GM23338 (cell line): ENCODE results near the gene ABCC10. TPM values are rescaled to one million over a fixed set of nuclear protein-coding genes. Genes with fewer than 3 reads are reported as not detected.

ENCODE experiments used
- ATAC-seq: fragments of 200-7000 bp; cut with Tn5 transposase; 3 replicates; pipeline ENCODE4 v1.9.1; 2020
- DNase-seq: peaks from one replicate; pipeline ENCODE4 v3.0.0-alpha.2; 2015; ENCODE audit warnings: low spot score
- H2AFZ ChIP-seq: fragments of 200-600 bp; sonication (generic); 2 replicates; pipeline ENCODE4 v1.8.0; 2016; ENCODE audit warnings: antibody characterized with exemption, mild to moderate bottlenecking, moderate library complexity
- H3F3A ChIP-seq: fragments of 200-600 bp; sonication (generic); replicated peaks from 2 replicates; pipeline ENCODE4 v1.8.0; 2017; ENCODE audit warnings: antibody characterized with exemption, mixed run types, low read depth
- H3K27ac ChIP-seq: fragments of 200-600 bp; sonication (generic); 2 replicates; pipeline ENCODE4 v1.6.1; 2016; ENCODE audit warnings: low read depth
- H3K27me3 ChIP-seq: fragments of 200-600 bp; sonication (generic); 2 replicates; pipeline ENCODE4 v1.8.0; 2016; ENCODE audit warnings: mild to moderate bottlenecking, mixed run types, moderate library complexity; ENCODE audit not compliant: insufficient read depth
- H3K36me3 ChIP-seq: fragments of 200-600 bp; sonication (generic); 2 replicates; pipeline ENCODE4 v1.8.0; 2016; ENCODE audit warnings: mild to moderate bottlenecking; ENCODE audit not compliant: insufficient read depth
- H3K4me1 ChIP-seq: fragments of 200-600 bp; sonication (generic); 2 replicates; pipeline ENCODE4 v1.8.0; 2016; ENCODE audit warnings: mild to moderate bottlenecking, moderate library complexity; ENCODE audit not compliant: insufficient read depth
- H3K4me2 ChIP-seq: fragments of 200-600 bp; sonication (generic); 2 replicates; pipeline ENCODE4 v1.7.1; 2017; ENCODE audit warnings: mixed run types
- H3K4me3 ChIP-seq: fragments of 200-600 bp; sonication (generic); 2 replicates; pipeline ENCODE4 v1.6.1; 2016; ENCODE audit warnings: mixed run types
- H3K79me2 ChIP-seq: fragments of 200-600 bp; sonication (generic); replicated peaks from 2 replicates; pipeline ENCODE4 v1.8.0; 2017; ENCODE audit warnings: mild to moderate bottlenecking; ENCODE audit not compliant: insufficient read depth
- H3K9me2 ChIP-seq: fragments of 200-600 bp; sonication (generic); 2 replicates; pipeline ENCODE4 v1.8.0; 2017; ENCODE audit not compliant: insufficient read depth
- H4K20me1 ChIP-seq: fragments of 200-600 bp; sonication (generic); replicated peaks from 2 replicates; pipeline ENCODE4 v1.8.0; 2017; ENCODE audit warnings: mild to moderate bottlenecking; ENCODE audit not compliant: insufficient read depth
- H3K27ac Mint-ChIP-seq: 2 replicates; pipeline ENCODE4 v1.8.0; 2020; ENCODE audit warnings: inconsistent platforms, mild to moderate bottlenecking, moderate library complexity, mixed read lengths
- H3K27me3 Mint-ChIP-seq: 3 replicates; pipeline ENCODE4 v1.8.0; 2022; ENCODE audit warnings: low read depth, mild to moderate bottlenecking, moderate library complexity, mixed read lengths, inconsistent platforms; ENCODE audit not compliant: insufficient read depth, poor library complexity
- H3K36me3 Mint-ChIP-seq: 3 replicates; pipeline ENCODE4 v1.8.0; 2021; ENCODE audit warnings: low read depth, mild to moderate bottlenecking, inconsistent platforms, moderate library complexity, mixed read lengths
- H3K4me1 Mint-ChIP-seq: 3 replicates; pipeline ENCODE4 v1.8.0; 2020; ENCODE audit warnings: mild to moderate bottlenecking, inconsistent platforms, mixed read lengths
- H3K4me3 Mint-ChIP-seq: 3 replicates; pipeline ENCODE4 v1.8.0; 2021; ENCODE audit warnings: moderate library complexity, mild to moderate bottlenecking, inconsistent platforms, mixed read lengths
- H3K9me3 Mint-ChIP-seq: 3 replicates; pipeline ENCODE4 v1.8.0; 2020; ENCODE audit warnings: moderate library complexity, mild to moderate bottlenecking, inconsistent platforms, mixed read lengths
- CREB1 ChIP-seq: fragments of 250-450 bp; sonication (Bioruptor Pico); IDR thresholded peaks from 2 replicates; pipeline ENCODE4 v1.5.0; 2020; ENCODE audit warnings: low read depth, mild to moderate bottlenecking, moderate library complexity
- EZH2 ChIP-seq: fragments of 200-600 bp; sonication (generic); IDR thresholded peaks from one replicate; pipeline ENCODE4 v1.8.0; 2017; ENCODE audit warnings: antibody characterized with exemption, mild to moderate bottlenecking, low read depth; ENCODE audit not compliant: unreplicated experiment
- EZH2phosphoT487 ChIP-seq: fragments of 200-600 bp; sonication (generic); IDR thresholded peaks from one replicate; pipeline ENCODE4 v1.8.1; 2018; ENCODE audit warnings: antibody characterized with exemption; ENCODE audit not compliant: unreplicated experiment
- JUNB ChIP-seq: IDR thresholded peaks from one replicate; pipeline ENCODE4 v1.6.1; 2016; ENCODE audit warnings: antibody characterized with exemption; ENCODE audit not compliant: unreplicated experiment
- NANOG ChIP-seq: IDR thresholded peaks from 2 replicates; pipeline ENCODE4 v1.6.1; 2016; ENCODE audit warnings: antibody characterized with exemption, borderline replicate concordance
- POLR2AphosphoS5 ChIP-seq: IDR thresholded peaks from 2 replicates; pipeline ENCODE4 v1.6.1; 2016; ENCODE audit warnings: antibody characterized with exemption, low read depth
- STAT1 ChIP-seq: IDR thresholded peaks from one replicate; pipeline ENCODE4 v1.6.1; 2016; ENCODE audit warnings: antibody characterized with exemption; ENCODE audit not compliant: unreplicated experiment
- ZNF114 ChIP-seq: fragments of 250-450 bp; sonication (Bioruptor Pico); IDR thresholded peaks from 2 replicates; pipeline ENCODE4 v1.5.0; 2020; ENCODE audit warnings: mild to moderate bottlenecking, moderate library complexity
- ZNF331 ChIP-seq: fragments of 250-450 bp; sonication (Bioruptor Pico); IDR thresholded peaks from 2 replicates; pipeline ENCODE4 v1.5.0; 2020; ENCODE audit warnings: low read depth, mild to moderate bottlenecking, moderate library complexity
- polyA plus RNA-seq: library from polyadenylated mRNA; unstranded; fragments of >200 nt; fragmentation: Nextera tagmentation; extraction: Ambion mirVana; gene quantifications from 2 replicates; pipeline ENCODE4 v1.2.1, GENCODE V29; 2016
- total RNA-seq: library from RNA; depleted of rRNA; stranded (reverse); fragments of >200 nt; shearing (Covaris generic); gene quantifications from 2 replicates; pipeline ENCODE4 v1.2.3, GENCODE V29; 2014
- TF ChIP-seq, protein P1 (sequence below), 2 experiments: fragments of 200-600 bp in 1 of 2; sonication (generic) in 1 of 2; conservative IDR thresholded peaks; 2 replicates each; pipeline versions ENCODE4 v1.5.1 to v1.6.1; 2016 to 2017; ENCODE audit warnings: antibody characterized with exemption in 2 of 2, low read depth in 2 of 2, mild to moderate bottlenecking in 2 of 2, moderate library complexity in 1 of 2
- TF ChIP-seq, protein P2 (sequence below): fragments of 250-450 bp; sonication (Bioruptor Pico); IDR thresholded peaks from 2 replicates; pipeline ENCODE4 v1.5.0; 2020; ENCODE audit warnings: mild to moderate bottlenecking, moderate library complexity
- TF ChIP-seq, protein P3 (sequence below): IDR thresholded peaks from one replicate; pipeline ENCODE4 v1.6.1; 2018; ENCODE audit warnings: antibody characterized with exemption; ENCODE audit not compliant: unreplicated experiment
- TF ChIP-seq, protein P4 (sequence below): IDR thresholded peaks from 2 replicates; pipeline ENCODE4 v1.6.1; 2016; ENCODE audit warnings: antibody characterized with exemption

Gene ABCC10
- total and polyA plus RNA-seq, 2 experiments from 2014 or later = 16.9 to 17.5 TPM

DNA sequence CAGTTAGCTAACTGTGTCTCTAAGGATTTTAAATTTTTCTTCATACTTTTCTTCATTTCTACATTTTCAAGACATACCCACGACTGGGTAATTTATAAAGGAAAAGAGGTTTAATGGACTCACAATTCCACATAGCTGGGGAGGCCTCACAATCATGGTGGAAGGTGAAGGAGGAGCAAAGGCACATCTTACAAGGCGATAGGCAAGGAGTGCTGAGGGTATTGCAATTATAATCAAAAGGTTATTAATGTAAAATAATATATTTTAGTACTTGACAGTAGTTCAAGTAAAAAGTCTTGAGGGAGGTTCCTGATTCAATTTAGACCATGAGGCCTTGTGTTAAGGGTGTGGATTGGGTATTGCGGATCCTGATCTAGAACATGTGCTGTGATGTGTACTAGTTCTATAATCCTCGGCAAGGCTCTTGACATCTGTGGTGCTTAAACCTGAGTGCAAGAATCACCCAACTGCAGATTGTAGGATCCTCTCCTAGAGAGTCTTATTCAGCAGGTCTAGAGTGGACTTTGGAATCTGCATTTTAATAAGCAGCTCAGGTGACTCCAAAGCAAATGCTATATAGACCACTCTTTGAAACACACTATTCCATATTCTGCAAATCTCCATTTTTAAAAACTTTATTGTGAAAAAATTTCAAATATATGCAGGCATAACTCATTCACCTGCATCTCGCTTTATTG, 7.2 kb upstream of the ABCC10 start:
- Mint-ChIP-seq H3K4me1 (no peaks in the 10 kb centered on the region), H3K27me3 (peaks cover 4% of the 10 kb centered on the region), H3K27ac (no peak overlapping the region), H3K4me3 (no peak overlapping the region), H3K36me3 (no peaks in the 10 kb centered on the region), H3K9me3 (peaks cover 19% of the 10 kb centered on the region)
- no peak overlapping the region for H3K4me3 ChIP-seq
- no peaks in the 10 kb centered on the region for H3K9me2 ChIP-seq
- no peaks in the 10 kb centered on the region for H3K4me1 ChIP-seq
- H2AFZ ChIP-seq = no peak overlapping the region
- no peak overlapping the region for H3K27ac ChIP-seq
- no peaks in the 10 kb centered on the region for H4K20me1 ChIP-seq
- H3F3A ChIP-seq = no peaks in the 10 kb centered on the region
- no peak for ATAC-seq
- H3K36me3 ChIP-seq = no peaks in the 10 kb centered on the region
- H3K27me3 ChIP-seq = no peaks in the 10 kb centered on the region
- no peak for DNase-seq
- H3K79me2 ChIP-seq = no peaks in the 10 kb centered on the region
- no peak overlapping the region for H3K4me2 ChIP-seq
- no peak for TF ChIP-seq ZNF114 (CRISPR knock-in tag)
- no peak for TF ChIP-seq EZH2phosphoT487
- no peak for TF ChIP-seq ZNF331 (CRISPR knock-in tag)
- TF ChIP-seq, protein P1, sequence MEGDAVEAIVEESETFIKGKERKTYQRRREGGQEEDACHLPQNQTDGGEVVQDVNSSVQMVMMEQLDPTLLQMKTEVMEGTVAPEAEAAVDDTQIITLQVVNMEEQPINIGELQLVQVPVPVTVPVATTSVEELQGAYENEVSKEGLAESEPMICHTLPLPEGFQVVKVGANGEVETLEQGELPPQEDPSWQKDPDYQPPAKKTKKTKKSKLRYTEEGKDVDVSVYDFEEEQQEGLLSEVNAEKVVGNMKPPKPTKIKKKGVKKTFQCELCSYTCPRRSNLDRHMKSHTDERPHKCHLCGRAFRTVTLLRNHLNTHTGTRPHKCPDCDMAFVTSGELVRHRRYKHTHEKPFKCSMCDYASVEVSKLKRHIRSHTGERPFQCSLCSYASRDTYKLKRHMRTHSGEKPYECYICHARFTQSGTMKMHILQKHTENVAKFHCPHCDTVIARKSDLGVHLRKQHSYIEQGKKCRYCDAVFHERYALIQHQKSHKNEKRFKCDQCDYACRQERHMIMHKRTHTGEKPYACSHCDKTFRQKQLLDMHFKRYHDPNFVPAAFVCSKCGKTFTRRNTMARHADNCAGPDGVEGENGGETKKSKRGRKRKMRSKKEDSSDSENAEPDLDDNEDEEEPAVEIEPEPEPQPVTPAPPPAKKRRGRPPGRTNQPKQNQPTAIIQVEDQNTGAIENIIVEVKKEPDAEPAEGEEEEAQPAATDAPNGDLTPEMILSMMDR (conservative IDR thresholded peaks at IDR 0.05; ENCODE audit: low read depth in 2 of 2) = no peak
- TF ChIP-seq, protein P2, sequence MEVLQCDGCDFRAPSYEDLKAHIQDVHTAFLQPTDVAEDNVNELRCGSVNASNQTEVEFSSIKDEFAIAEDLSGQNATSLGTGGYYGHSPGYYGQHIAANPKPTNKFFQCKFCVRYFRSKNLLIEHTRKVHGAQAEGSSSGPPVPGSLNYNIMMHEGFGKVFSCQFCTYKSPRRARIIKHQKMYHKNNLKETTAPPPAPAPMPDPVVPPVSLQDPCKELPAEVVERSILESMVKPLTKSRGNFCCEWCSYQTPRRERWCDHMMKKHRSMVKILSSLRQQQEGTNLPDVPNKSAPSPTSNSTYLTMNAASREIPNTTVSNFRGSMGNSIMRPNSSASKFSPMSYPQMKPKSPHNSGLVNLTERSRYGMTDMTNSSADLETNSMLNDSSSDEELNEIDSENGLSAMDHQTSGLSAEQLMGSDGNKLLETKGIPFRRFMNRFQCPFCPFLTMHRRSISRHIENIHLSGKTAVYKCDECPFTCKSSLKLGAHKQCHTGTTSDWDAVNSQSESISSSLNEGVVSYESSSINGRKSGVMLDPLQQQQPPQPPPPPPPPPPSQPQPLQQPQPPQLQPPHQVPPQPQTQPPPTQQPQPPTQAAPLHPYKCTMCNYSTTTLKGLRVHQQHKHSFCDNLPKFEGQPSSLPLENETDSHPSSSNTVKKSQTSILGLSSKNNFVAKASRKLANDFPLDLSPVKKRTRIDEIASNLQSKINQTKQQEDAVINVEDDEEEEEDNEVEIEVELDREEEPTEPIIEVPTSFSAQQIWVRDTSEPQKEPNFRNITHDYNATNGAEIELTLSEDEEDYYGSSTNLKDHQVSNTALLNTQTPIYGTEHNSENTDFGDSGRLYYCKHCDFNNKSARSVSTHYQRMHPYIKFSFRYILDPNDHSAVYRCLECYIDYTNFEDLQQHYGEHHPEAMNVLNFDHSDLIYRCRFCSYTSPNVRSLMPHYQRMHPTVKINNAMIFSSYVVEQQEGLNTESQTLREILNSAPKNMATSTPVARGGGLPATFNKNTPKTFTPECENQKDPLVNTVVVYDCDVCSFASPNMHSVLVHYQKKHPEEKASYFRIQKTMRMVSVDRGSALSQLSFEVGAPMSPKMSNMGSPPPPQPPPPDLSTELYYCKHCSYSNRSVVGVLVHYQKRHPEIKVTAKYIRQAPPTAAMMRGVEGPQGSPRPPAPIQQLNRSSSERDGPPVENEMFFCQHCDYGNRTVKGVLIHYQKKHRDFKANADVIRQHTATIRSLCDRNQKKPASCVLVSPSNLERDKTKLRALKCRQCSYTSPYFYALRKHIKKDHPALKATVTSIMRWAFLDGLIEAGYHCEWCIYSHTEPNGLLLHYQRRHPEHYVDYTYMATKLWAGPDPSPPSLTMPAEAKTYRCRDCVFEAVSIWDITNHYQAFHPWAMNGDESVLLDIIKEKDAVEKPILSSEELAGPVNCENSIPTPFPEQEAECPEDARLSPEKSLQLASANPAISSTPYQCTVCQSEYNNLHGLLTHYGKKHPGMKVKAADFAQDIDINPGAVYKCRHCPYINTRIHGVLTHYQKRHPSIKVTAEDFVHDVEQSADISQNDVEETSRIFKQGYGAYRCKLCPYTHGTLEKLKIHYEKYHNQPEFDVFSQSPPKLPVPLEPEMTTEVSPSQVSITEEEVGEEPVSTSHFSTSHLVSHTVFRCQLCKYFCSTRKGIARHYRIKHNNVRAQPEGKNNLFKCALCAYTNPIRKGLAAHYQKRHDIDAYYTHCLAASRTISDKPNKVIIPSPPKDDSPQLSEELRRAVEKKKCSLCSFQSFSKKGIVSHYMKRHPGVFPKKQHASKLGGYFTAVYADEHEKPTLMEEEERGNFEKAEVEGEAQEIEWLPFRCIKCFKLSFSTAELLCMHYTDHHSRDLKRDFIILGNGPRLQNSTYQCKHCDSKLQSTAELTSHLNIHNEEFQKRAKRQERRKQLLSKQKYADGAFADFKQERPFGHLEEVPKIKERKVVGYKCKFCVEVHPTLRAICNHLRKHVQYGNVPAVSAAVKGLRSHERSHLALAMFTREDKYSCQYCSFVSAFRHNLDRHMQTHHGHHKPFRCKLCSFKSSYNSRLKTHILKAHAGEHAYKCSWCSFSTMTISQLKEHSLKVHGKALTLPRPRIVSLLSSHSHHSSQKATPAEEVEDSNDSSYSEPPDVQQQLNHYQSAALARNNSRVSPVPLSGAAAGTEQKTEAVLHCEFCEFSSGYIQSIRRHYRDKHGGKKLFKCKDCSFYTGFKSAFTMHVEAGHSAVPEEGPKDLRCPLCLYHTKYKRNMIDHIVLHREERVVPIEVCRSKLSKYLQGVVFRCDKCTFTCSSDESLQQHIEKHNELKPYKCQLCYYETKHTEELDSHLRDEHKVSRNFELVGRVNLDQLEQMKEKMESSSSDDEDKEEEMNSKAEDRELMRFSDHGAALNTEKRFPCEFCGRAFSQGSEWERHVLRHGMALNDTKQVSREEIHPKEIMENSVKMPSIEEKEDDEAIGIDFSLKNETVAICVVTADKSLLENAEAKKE = no peak
- no peak for TF ChIP-seq NANOG
- TF ChIP-seq, protein P3, sequence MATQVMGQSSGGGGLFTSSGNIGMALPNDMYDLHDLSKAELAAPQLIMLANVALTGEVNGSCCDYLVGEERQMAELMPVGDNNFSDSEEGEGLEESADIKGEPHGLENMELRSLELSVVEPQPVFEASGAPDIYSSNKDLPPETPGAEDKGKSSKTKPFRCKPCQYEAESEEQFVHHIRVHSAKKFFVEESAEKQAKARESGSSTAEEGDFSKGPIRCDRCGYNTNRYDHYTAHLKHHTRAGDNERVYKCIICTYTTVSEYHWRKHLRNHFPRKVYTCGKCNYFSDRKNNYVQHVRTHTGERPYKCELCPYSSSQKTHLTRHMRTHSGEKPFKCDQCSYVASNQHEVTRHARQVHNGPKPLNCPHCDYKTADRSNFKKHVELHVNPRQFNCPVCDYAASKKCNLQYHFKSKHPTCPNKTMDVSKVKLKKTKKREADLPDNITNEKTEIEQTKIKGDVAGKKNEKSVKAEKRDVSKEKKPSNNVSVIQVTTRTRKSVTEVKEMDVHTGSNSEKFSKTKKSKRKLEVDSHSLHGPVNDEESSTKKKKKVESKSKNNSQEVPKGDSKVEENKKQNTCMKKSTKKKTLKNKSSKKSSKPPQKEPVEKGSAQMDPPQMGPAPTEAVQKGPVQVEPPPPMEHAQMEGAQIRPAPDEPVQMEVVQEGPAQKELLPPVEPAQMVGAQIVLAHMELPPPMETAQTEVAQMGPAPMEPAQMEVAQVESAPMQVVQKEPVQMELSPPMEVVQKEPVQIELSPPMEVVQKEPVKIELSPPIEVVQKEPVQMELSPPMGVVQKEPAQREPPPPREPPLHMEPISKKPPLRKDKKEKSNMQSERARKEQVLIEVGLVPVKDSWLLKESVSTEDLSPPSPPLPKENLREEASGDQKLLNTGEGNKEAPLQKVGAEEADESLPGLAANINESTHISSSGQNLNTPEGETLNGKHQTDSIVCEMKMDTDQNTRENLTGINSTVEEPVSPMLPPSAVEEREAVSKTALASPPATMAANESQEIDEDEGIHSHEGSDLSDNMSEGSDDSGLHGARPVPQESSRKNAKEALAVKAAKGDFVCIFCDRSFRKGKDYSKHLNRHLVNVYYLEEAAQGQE = no peak
- no peak for TF ChIP-seq POLR2AphosphoS5
- no peak for TF ChIP-seq EZH2
- no peak for TF ChIP-seq STAT1
- no peak for TF ChIP-seq CREB1 (CRISPR knock-in tag)
- TF ChIP-seq, protein P4, sequence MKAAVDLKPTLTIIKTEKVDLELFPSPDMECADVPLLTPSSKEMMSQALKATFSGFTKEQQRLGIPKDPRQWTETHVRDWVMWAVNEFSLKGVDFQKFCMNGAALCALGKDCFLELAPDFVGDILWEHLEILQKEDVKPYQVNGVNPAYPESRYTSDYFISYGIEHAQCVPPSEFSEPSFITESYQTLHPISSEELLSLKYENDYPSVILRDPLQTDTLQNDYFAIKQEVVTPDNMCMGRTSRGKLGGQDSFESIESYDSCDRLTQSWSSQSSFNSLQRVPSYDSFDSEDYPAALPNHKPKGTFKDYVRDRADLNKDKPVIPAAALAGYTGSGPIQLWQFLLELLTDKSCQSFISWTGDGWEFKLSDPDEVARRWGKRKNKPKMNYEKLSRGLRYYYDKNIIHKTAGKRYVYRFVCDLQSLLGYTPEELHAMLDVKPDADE = no peak
- TF ChIP-seq JUNB = no peak
